Karpas-422 (cell line): ENCODE measurements around the gene PVR. TPM values are rescaled to one million over a fixed set of nuclear protein-coding genes. Genes with fewer than 3 reads are reported as not detected.
"Not testable (repeated sequence)": the region's sequence is repeated elsewhere in the genome, so short reads cannot be mapped to it uniquely, and the experiment has no call there.

Experiments used
- DNase-seq: peaks from one replicate; pipeline ENCODE4 v3.0.0-alpha.2; 2015
- H2AFZ ChIP-seq: fragments of 200-600 bp; sonication (generic); 2 replicates; pipeline ENCODE4 v1.6.1; 2014; ENCODE audit warnings: antibody characterized with exemption, low read length, mixed read lengths
- H3K27ac ChIP-seq: fragments of 200-600 bp; sonication (generic); 2 replicates; pipeline ENCODE4 v1.5.1; 2014; ENCODE audit warnings: mild to moderate bottlenecking, low read length, moderate library complexity
- H3K27me3 ChIP-seq: fragments of 200-600 bp; sonication (generic); 2 replicates; pipeline ENCODE4 v1.6.1; 2014; ENCODE audit warnings: low read length, mixed read lengths
- H3K36me3 ChIP-seq: fragments of 200-600 bp; sonication (generic); 2 replicates; pipeline ENCODE4 v1.6.1; 2014; ENCODE audit warnings: low read length, mixed read lengths; ENCODE audit not compliant: insufficient read depth
- H3K4me1 ChIP-seq: fragments of 200-600 bp; sonication (generic); 2 replicates; pipeline ENCODE4 v1.6.1; 2014; ENCODE audit warnings: mild to moderate bottlenecking, low read length, mixed read lengths
- H3K4me2 ChIP-seq: fragments of 200-600 bp; sonication (generic); 2 replicates; pipeline ENCODE4 v1.6.1; 2014; ENCODE audit warnings: low read length, low read depth, mild to moderate bottlenecking; ENCODE audit not compliant: poor library complexity, severe bottlenecking
- H3K4me3 ChIP-seq: fragments of 200-600 bp; sonication (generic); 2 replicates; pipeline ENCODE4 v1.5.1; 2014; ENCODE audit warnings: mild to moderate bottlenecking, antibody characterized with exemption, low read length, mixed read lengths
- H3K79me2 ChIP-seq: fragments of 200-600 bp; sonication (generic); 2 replicates; pipeline ENCODE4 v1.6.1; 2014; ENCODE audit warnings: mild to moderate bottlenecking, low read length, mixed read lengths
- H3K9ac ChIP-seq: fragments of 200-600 bp; sonication (generic); 2 replicates; pipeline ENCODE4 v1.6.0; 2014; ENCODE audit warnings: low read length
- H3K9me2 ChIP-seq: fragments of 200-600 bp; sonication (generic), shearing (Covaris generic); replicated peaks from 2 replicates; pipeline ENCODE4 v1.6.0; 2014; ENCODE audit warnings: mild to moderate bottlenecking, low read length, moderate library complexity; ENCODE audit not compliant: insufficient read depth
- H3K9me3 ChIP-seq: fragments of 300-700, 200-600 bp; sonication (generic); 2 replicates; pipeline ENCODE4 v1.6.1; 2014; ENCODE audit warnings: low read length, mixed read lengths
- H4K20me1 ChIP-seq: fragments of 200-600 bp; sonication (generic); 2 replicates; pipeline ENCODE4 v1.6.1; 2014; ENCODE audit warnings: mild to moderate bottlenecking, antibody characterized with exemption, low read length, low read depth; ENCODE audit not compliant: insufficient read depth
- total RNA-seq: library from RNA; depleted of rRNA; stranded (reverse); fragments of >200 nt; shearing (Covaris generic); gene quantifications from 2 replicates; pipeline ENCODE4 v1.2.3, GENCODE V29; 2014; ENCODE audit warnings: low replicate concordance

The PVR gene
- total RNA-seq, 1 experiment from 2014 or later: not detected

DNA sequence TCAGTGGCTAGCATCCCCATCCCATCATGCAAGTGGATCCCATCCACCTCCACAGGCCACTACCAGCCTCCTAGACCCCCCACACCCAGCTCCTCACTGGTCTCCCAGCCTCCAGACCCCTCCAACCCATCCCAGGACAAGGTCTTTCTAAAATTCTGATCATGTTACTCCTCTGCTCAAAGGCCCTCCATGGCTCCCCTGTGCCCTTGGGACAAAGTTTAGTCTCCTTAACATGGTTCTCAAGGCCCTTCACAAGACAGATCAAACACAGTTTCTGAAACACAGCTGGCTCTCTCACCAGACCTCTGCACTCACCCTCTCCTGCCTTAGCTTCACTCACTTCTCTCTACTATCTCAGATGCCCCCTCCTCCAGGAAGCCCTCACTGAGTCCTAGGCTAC, 36.8 kb downstream of the PVR start:
- Histone ChIP-seq H3K79me2 (no peaks in the 10 kb centered on the region), H4K20me1 (no peaks in the 10 kb centered on the region), H3K36me3 (no peaks in the 10 kb centered on the region), H3K27me3 (no peaks in the 10 kb centered on the region), H3K4me2 (no peak overlapping the region), H3K9me3 (no peaks in the 10 kb centered on the region), H3K4me3 (no peak overlapping the region), H2AFZ (no peak overlapping the region), H3K9me2 (no peaks in the 10 kb centered on the region), H3K27ac (no peak overlapping the region), H3K4me1 (no peaks in the 10 kb centered on the region), H3K9ac (no peak overlapping the region)
- DNase-seq: no peak

DNA sequence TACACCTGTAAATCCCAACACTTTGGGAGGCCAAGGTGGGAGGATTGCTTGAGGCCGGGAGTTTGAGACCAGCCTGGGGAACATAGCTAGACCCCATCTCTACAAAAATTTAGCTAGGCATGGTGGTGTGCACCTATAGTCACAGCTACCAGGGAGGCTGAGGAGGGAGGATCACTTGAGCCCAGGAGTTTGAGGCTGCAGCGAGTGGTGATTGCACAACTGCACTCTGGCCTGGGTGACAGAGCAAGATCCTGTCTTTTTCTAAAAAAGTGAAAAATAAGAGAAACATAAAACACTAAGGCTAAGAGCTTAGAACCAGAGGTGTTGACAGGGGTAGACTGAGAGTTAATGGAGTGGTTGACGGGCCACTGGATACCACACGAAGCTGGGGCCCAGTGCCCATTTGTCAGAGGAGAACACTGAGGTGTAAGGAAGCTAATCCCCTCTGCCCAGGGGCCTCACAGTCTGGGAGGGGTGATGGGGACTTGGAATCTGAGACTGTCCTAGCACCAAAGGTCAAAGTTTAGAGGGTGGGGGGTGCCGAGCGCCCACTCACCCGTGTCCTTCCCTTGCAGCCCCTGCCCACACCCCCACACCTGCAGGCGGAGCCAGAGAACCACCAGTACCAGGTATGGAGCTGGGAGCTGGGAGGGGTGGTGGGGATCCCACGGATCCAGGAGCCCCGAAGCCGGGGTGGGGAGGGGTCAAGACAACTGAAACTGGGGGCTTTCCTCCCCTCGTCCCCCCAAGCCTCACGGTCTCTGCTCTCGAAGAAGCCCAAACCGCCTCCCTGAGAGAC, 38.5 kb downstream of the PVR start:
- H3K4me3 ChIP-seq: no peak overlapping the region
- no peak overlapping the region for H3K27ac ChIP-seq
- no peaks in the 10 kb centered on the region for H4K20me1 ChIP-seq
- no peaks in the 10 kb centered on the region for H3K27me3 ChIP-seq
- no peaks in the 10 kb centered on the region for H3K79me2 ChIP-seq
- H3K4me2 ChIP-seq: no peak overlapping the region
- H3K9ac ChIP-seq: no peak overlapping the region
- no peak overlapping the region for H2AFZ ChIP-seq
- no peaks in the 10 kb centered on the region for H3K9me2 ChIP-seq
- peak; percentile 2 for DNase-seq
- no peaks in the 10 kb centered on the region for H3K36me3 ChIP-seq
- no peaks in the 10 kb centered on the region for H3K9me3 ChIP-seq
- H3K4me1 ChIP-seq: peaks cover 6% of the 10 kb centered on the region

DNA sequence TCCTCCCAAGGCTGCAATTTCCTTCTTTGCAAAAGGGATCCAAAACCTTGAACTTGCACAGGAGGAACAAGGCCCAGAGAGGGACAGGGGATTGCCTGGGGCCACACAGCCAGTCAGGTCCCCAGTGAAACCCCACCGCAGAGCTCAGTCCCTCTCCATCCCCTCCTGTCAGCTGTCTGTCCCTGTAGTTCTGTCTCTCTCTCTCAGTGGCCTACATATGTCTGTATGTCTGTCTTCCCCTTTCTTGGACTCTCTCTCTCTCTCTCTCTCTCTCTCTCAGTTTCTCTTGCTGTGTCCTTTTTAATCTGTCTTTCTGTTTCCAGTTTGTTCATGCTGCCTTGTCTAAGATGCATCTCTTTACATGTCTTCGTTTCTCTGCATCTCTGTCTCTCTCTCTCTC, 39.1 kb downstream of the PVR start:
- no peaks in the 10 kb centered on the region for H3K27me3 ChIP-seq
- no peak overlapping the region for H2AFZ ChIP-seq
- H3K36me3 ChIP-seq: no peaks in the 10 kb centered on the region
- no peak for DNase-seq
- no peaks in the 10 kb centered on the region for H3K9me3 ChIP-seq
- H3K9me2 ChIP-seq: no peaks in the 10 kb centered on the region
- no peak overlapping the region for H3K4me2 ChIP-seq
- H3K4me3 ChIP-seq: no peak overlapping the region
- H3K4me1 ChIP-seq: peaks cover 6% of the 10 kb centered on the region
- no peaks in the 10 kb centered on the region for H3K79me2 ChIP-seq
- H3K27ac ChIP-seq: no peak overlapping the region
- no peaks in the 10 kb centered on the region for H4K20me1 ChIP-seq
- no peak overlapping the region for H3K9ac ChIP-seq

DNA sequence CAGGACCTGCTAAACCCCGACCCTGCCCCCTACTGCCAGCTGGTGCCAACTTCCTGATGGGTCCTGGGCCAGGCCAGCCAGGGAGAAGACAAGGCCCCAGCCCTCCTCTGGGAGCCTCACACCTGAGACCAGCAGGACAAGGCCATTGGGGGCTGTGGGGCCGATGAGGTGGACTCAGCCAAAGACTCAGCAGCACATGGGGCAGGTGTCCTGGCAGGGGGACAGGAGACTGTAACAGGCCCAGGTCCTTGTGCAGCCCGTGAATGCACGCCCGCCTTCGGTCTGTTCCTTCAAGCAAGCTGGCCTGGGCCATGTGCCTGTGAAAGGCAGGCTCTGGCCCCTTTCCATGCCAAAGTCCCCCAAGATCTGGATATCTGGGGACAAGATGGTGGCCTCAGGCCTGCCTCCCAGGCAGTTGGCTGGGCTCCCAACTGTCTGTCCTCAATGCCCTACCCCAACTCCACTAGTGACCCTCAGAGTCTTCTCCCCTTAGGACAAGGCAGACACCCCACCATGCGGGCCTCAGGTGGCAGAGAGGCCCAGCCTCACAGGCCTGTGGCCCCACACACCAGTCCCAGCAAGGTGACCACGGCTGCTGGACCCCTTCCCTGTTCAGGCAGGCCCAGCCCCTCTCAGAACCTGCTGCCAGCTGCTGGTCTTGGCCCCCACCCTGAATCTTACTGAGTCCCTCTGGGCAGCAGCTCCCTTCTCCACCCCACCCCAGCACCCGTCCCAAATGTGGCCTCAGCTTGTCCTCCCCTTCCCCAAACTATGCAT, 39.9 kb downstream of the PVR start:
- no peak overlapping the region for H3K27ac ChIP-seq
- no peak overlapping the region for H3K4me2 ChIP-seq
- H3K9me2 ChIP-seq: no peaks in the 10 kb centered on the region
- no peaks in the 10 kb centered on the region for H3K36me3 ChIP-seq
- H2AFZ ChIP-seq: no peak overlapping the region
- H3K79me2 ChIP-seq: no peaks in the 10 kb centered on the region
- DNase-seq: no peak
- no peaks in the 10 kb centered on the region for H4K20me1 ChIP-seq
- H3K9ac ChIP-seq: no peak overlapping the region
- H3K4me1 ChIP-seq: peaks cover 6% of the 10 kb centered on the region
- no peaks in the 10 kb centered on the region for H3K27me3 ChIP-seq
- H3K9me3 ChIP-seq: no peaks in the 10 kb centered on the region
- H3K4me3 ChIP-seq: no peak overlapping the region

DNA sequence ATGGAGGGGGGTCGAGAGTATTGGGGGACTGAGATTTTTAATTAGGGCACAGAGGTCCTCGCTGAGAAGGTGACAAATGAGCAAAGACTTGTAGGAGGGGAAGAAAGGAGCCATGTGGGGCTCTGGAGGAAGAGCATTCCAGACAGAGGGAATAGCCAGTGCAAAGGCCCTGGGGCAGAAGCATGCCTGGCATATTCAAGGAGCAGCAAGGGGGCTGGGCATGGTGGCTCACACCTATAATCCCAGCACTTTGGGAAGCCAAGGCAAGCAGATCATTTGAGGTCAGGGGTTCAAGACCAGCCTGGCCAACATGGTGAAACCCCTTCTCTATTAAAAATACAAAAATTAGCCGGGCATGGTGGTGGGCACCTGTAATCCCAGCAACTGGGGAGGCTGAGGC, 40.7 kb downstream of the PVR start:
- not testable (repeated sequence) for H3K27me3 ChIP-seq, H3K9me3 ChIP-seq, H3K27ac ChIP-seq, H3K36me3 ChIP-seq, H3K9me2 ChIP-seq, H3K4me1 ChIP-seq, H3K9ac ChIP-seq, DNase-seq, H3K79me2 ChIP-seq, H3K4me3 ChIP-seq, H4K20me1 ChIP-seq, H2AFZ ChIP-seq, H3K4me2 ChIP-seq

DNA sequence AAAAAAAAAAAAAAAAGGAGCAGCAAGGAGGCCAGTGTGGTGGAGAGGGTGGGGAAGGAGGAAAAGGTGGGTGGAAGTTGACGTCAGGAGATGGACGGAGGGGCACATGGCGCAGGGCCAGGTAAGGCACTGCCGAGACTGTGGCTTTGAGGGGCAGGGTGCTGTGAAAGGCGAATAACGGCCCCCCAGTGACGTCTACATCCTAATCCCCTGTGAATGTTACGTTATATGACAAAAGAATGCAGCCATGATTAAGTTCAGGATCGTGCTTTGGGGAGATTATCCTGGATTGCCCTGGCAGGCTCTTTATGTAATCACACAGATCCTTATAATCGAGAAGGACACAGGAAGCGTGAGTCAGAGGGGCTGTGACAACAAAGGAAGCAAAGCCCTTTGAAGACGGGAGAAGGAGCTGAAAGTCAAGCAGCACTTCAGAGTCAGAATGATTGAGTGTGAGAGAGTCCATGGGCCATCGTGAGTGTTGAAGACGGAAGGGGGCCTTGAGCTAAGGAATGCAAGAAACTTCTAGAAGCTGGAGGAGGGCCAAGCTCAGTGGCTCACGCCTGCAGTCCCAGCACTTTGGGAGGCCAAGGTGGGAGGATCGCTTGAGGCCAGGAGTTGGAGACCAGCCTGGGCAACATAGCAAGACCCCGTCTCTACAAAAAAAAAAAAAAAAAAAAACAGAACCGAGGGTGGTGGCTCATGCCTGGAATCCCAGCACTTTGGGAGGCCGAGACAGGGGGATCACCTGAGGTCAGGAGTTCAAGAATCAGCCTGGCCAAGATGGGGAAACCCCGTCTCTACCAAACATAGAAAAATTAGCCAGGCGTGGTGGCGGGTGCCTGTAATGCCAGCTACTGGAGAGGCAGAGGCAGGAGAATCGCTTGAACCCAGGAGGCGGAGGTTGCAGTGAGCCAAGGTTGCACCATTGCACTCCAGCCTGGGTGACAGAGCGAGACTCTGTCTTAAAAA, 41.5 kb downstream of the PVR start:
- no peak overlapping the region for H3K27ac ChIP-seq
- peaks cover 6% of the 10 kb centered on the region for H3K4me1 ChIP-seq
- no peak overlapping the region for H3K4me2 ChIP-seq
- H4K20me1 ChIP-seq: no peaks in the 10 kb centered on the region
- no peak overlapping the region for H3K4me3 ChIP-seq
- no peak for DNase-seq
- no peaks in the 10 kb centered on the region for H3K36me3 ChIP-seq
- H3K9me2 ChIP-seq: no peaks in the 10 kb centered on the region
- H3K79me2 ChIP-seq: no peaks in the 10 kb centered on the region
- no peaks in the 10 kb centered on the region for H3K27me3 ChIP-seq
- no peak overlapping the region for H2AFZ ChIP-seq
- no peak overlapping the region for H3K9ac ChIP-seq
- no peaks in the 10 kb centered on the region for H3K9me3 ChIP-seq

DNA sequence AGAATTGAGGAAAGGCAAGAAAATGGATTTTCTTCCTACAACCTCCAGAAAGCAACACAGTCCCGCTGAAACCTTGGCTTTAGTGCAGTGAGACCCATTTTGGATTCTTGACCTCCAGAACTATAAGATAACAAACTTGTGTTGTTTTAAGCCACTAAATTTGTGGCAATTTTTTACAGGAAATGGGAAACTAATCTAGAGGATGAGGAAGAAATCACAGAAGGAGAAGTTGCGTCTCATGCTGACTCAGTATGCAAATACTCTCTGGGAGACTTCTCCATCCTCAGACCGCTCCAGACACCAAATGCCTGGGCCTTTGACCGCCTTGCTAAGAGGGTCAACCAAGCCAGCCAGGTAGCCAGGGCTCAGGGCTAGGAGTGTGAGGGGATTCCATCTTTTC, 42.2 kb downstream of the PVR start:
- H3K4me1 ChIP-seq: peaks cover 6% of the 10 kb centered on the region
- no peaks in the 10 kb centered on the region for H3K36me3 ChIP-seq
- H3K27ac ChIP-seq: no peak overlapping the region
- no peaks in the 10 kb centered on the region for H3K27me3 ChIP-seq
- no peaks in the 10 kb centered on the region for H3K79me2 ChIP-seq
- no peak overlapping the region for H2AFZ ChIP-seq
- no peaks in the 10 kb centered on the region for H4K20me1 ChIP-seq
- DNase-seq: no peak
- no peak overlapping the region for H3K4me3 ChIP-seq
- no peak overlapping the region for H3K9ac ChIP-seq
- H3K9me2 ChIP-seq: no peaks in the 10 kb centered on the region
- H3K4me2 ChIP-seq: peak overlapping the region; percentile 14
- H3K9me3 ChIP-seq: no peaks in the 10 kb centered on the region

DNA sequence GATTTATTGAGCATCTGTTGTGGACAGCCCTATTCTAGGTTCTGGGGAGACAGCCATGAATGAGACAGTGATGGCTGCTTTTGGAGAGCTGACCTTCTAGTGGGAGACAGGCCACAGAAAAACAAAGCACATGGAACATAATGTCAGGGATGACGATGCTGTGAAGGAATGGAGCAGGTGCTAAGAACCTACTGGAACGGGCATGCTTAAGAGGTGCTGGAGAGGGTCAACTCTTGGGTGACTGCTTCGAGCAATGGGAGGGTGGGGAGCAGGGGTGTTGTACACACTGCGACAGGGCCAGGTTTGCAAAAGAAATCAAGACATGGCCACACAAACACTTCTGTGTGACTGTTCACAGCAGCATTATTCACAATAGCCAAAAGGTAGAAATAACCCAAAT, 43.2 kb downstream of the PVR start:
- no peak for DNase-seq
- H3K4me3 ChIP-seq: no peak overlapping the region
- no peaks in the 10 kb centered on the region for H3K27me3 ChIP-seq
- no peak overlapping the region for H3K27ac ChIP-seq
- H3K36me3 ChIP-seq: no peaks in the 10 kb centered on the region
- no peaks in the 10 kb centered on the region for H3K9me3 ChIP-seq
- no peak overlapping the region for H3K9ac ChIP-seq
- H3K9me2 ChIP-seq: no peaks in the 10 kb centered on the region
- H3K4me2 ChIP-seq: no peak overlapping the region
- no peaks in the 10 kb centered on the region for H3K79me2 ChIP-seq
- peaks cover 6% of the 10 kb centered on the region for H3K4me1 ChIP-seq
- no peak overlapping the region for H2AFZ ChIP-seq
- no peaks in the 10 kb centered on the region for H4K20me1 ChIP-seq
